ENCODE results near the gene TGM5.
"Not testable (repeated sequence)": the region's sequence is repeated elsewhere in the genome, so short reads cannot be mapped to it uniquely, and the experiment has no call there.

TGM5 gene

GRCh38 chr15:43226436-43227305 is 40.1 kb downstream of the TGM5 start:
- in situ Hi-C loops (cut with HindIII; ENCODE audit: low pct_ligation_motif_present, low pct_unique_long_range_greater_than_20kb, low sequenced_read_pairs), result no loop called here
- no peak for DNase-seq

GRCh38 chr15:43225950-43226255 is 40.8 kb downstream of the TGM5 start:
- DNase-seq; in situ Hi-C loops (cut with HindIII; ENCODE audit: low pct_ligation_motif_present, low pct_unique_long_range_greater_than_20kb, low sequenced_read_pairs): not testable (repeated sequence)

- DNase-seq, result peak; percentile 70
- in situ Hi-C loops (cut with HindIII; ENCODE audit: low pct_ligation_motif_present, low pct_unique_long_range_greater_than_20kb, low sequenced_read_pairs), result no loop called here
Observed at GRCh38 chr15:43225201-43225949, 41.4 kb downstream of the TGM5 start.

- in situ Hi-C loops (cut with HindIII; ENCODE audit: low pct_ligation_motif_present, low pct_unique_long_range_greater_than_20kb, low sequenced_read_pairs), result no loop called here
- no peak for DNase-seq
Observed at GRCh38 chr15:43221422-43221821, 45.3 kb downstream of the TGM5 start.

- in situ Hi-C loops (cut with HindIII; ENCODE audit: low pct_ligation_motif_present, low pct_unique_long_range_greater_than_20kb, low sequenced_read_pairs), result no loop called here
- DNase-seq, result no peak
Observed at GRCh38 chr15:43220991-43221403, 45.7 kb downstream of the TGM5 start, which contains the start of gene EPB42. Gene EPB42, minus strand, starts transcription at chr15:43221018. Its CDS starts 193 bp downstream, at chr15:43220825.

GRCh38 chr15:43219929-43220928 is 46.5 kb downstream of the TGM5 start:
- no peak for DNase-seq
- in situ Hi-C loops (cut with HindIII; ENCODE audit: low pct_ligation_motif_present, low pct_unique_long_range_greater_than_20kb, low sequenced_read_pairs), result no loop called here

- in situ Hi-C loops (cut with HindIII; ENCODE audit: low pct_ligation_motif_present, low pct_unique_long_range_greater_than_20kb, low sequenced_read_pairs), result no loop called here
- DNase-seq, result peak; percentile 4
Observed at GRCh38 chr15:43218908-43219706, 47.6 kb downstream of the TGM5 start.

- in situ Hi-C loops (cut with HindIII; ENCODE audit: low pct_ligation_motif_present, low pct_unique_long_range_greater_than_20kb, low sequenced_read_pairs), result no loop called here
- DNase-seq, result no peak
Observed at GRCh38 chr15:43215961-43216360, 50.8 kb downstream of the TGM5 start.

GRCh38 chr15:43214592-43215295 is 52.0 kb downstream of the TGM5 start:
- in situ Hi-C loops (cut with HindIII; ENCODE audit: low pct_ligation_motif_present, low pct_unique_long_range_greater_than_20kb, low sequenced_read_pairs), result no loop called here
- DNase-seq, result no peak

- DNase-seq, result no peak
- in situ Hi-C loops (cut with HindIII; ENCODE audit: low pct_ligation_motif_present, low pct_unique_long_range_greater_than_20kb, low sequenced_read_pairs), result no loop called here
Observed at GRCh38 chr15:43214169-43214568, 52.6 kb downstream of the TGM5 start.

- no peak for DNase-seq
- in situ Hi-C loops (cut with HindIII; ENCODE audit: low pct_ligation_motif_present, low pct_unique_long_range_greater_than_20kb, low sequenced_read_pairs), result no loop called here
Observed at GRCh38 chr15:43213466-43213865, 53.3 kb downstream of the TGM5 start.

GRCh38 chr15:43212951-43213350 is 53.8 kb downstream of the TGM5 start:
- no peak for DNase-seq
- in situ Hi-C loops (cut with HindIII; ENCODE audit: low pct_ligation_motif_present, low pct_unique_long_range_greater_than_20kb, low sequenced_read_pairs), result no loop called here

- in situ Hi-C loops (cut with HindIII; ENCODE audit: low pct_ligation_motif_present, low pct_unique_long_range_greater_than_20kb, low sequenced_read_pairs), result no loop called here
- no peak for DNase-seq
Observed at GRCh38 chr15:43212299-43212698, 54.4 kb downstream of the TGM5 start.

GRCh38 chr15:43211224-43211735 is 55.4 kb downstream of the TGM5 start:
- DNase-seq, result no peak
- in situ Hi-C loops (cut with HindIII; ENCODE audit: low pct_ligation_motif_present, low pct_unique_long_range_greater_than_20kb, low sequenced_read_pairs), result no loop called here

GRCh38 chr15:43210807-43211206 is 55.9 kb downstream of the TGM5 start:
- DNase-seq, result no peak
- in situ Hi-C loops (cut with HindIII; ENCODE audit: low pct_ligation_motif_present, low pct_unique_long_range_greater_than_20kb, low sequenced_read_pairs), result no loop called here

GRCh38 chr15:43210172-43210745 is 56.5 kb downstream of the TGM5 start:
- DNase-seq, result no peak
- in situ Hi-C loops (cut with HindIII; ENCODE audit: low pct_ligation_motif_present, low pct_unique_long_range_greater_than_20kb, low sequenced_read_pairs), result no loop called here
